ENCODE data around the gene NOP9.

DNA sequence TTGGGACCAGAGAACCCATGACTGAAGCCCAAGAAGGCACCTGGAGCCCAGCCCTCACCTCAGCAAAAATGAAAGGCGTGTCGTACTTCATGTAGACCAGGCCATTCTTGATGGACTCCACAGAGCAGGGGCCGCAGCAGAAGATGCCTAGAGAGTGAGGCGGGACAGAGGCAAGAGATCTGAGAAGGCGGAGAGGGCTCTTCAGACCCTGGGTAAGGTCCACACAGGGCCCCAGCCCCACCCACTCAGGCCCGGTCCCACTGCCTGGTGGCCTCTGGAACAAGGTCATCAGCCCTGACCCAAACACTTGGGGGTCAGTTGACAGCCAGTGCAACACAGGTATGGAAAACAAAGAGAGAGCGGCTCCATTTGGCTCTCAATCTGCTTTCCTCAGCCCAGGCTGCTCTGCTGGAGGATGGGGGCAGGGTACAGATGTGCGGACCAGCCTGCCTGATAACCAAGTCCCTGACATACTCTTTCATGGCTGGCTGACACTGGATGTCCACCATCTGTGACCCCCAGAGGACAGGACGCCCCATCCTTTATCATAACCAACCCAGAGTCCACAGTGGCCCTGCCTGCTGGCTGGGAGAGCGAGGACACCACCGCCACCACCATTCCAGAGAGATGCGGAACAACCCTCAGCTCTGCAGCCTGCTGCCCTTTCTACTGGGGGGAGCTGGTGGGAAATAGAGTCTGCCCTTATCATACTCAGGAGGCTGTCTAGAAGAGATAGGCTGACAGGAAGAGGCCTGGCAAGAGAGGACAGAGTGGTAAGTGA lies 43.5 kb upstream of the NOP9 start:
- TF ChIP-seq, protein P1, sequence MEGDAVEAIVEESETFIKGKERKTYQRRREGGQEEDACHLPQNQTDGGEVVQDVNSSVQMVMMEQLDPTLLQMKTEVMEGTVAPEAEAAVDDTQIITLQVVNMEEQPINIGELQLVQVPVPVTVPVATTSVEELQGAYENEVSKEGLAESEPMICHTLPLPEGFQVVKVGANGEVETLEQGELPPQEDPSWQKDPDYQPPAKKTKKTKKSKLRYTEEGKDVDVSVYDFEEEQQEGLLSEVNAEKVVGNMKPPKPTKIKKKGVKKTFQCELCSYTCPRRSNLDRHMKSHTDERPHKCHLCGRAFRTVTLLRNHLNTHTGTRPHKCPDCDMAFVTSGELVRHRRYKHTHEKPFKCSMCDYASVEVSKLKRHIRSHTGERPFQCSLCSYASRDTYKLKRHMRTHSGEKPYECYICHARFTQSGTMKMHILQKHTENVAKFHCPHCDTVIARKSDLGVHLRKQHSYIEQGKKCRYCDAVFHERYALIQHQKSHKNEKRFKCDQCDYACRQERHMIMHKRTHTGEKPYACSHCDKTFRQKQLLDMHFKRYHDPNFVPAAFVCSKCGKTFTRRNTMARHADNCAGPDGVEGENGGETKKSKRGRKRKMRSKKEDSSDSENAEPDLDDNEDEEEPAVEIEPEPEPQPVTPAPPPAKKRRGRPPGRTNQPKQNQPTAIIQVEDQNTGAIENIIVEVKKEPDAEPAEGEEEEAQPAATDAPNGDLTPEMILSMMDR (IDR thresholded peaks at IDR 0.05): no peak
- no peak for TF ChIP-seq POLR2AphosphoS5 (IDR thresholded peaks at IDR 0.05; ENCODE audit: low read depth, low read length)
- no peak for TF ChIP-seq TCF7L2 (IDR thresholded peaks at IDR 0.05; ENCODE audit: low read depth, low read length)
- no peak for TF ChIP-seq REST (IDR thresholded peaks at IDR 0.05; ENCODE audit: insufficient read depth in 1 of 2, low read depth in 2 of 2, low read length in 1 of 2)
- TF ChIP-seq SIN3A (IDR thresholded peaks at IDR 0.05; ENCODE audit: borderline replicate concordance, insufficient read depth, low read depth, low read length): no peak
